Tibial nerve (tissue), 4 donors: ENCODE data around the gene SLC2A4. TPM values are rescaled to one million over a fixed set of nuclear protein-coding genes. Genes with fewer than 3 reads are reported as not detected.

Experiments used
- DNase-seq, 2 donors: peaks; one replicate each; pipeline ENCODE4 v3.0.0-alpha.2; 2019; ENCODE audit warnings: low spot score in 2 of 2
- H3K27ac ChIP-seq, 4 donors: fragments of 200-600 bp; sonication (generic) in 3 of 4; one replicate each; pipeline ENCODE4 v1.5.1; 2017 to 2019; ENCODE audit warnings: mild to moderate bottlenecking in 1 of 4
- H3K27me3 ChIP-seq, 2 donors: fragments of 200-600 bp; sonication (generic) in 1 of 2; one replicate each; pipeline versions ENCODE4 v1.5.1 to v1.6.0; 2017 to 2019
- H3K36me3 ChIP-seq, 3 donors: fragments of 200-600 bp; sonication (generic); one replicate each; pipeline ENCODE4 v1.5.1; 2018 to 2019
- H3K4me1 ChIP-seq, 4 donors: fragments of 200-600 bp; sonication (generic) in 3 of 4; one replicate each; pipeline ENCODE4 v1.5.1; 2017 to 2019
- H3K4me3 ChIP-seq, 4 donors: fragments of 200-600 bp; sonication (generic) in 3 of 4; one replicate each; pipeline ENCODE4 v1.5.1; 2017 to 2019; ENCODE audit warnings: mild to moderate bottlenecking in 1 of 4, moderate library complexity in 1 of 4
- H3K9me3 ChIP-seq, 4 donors: fragments of 200-600 bp; sonication (generic) in 3 of 4; one replicate each; pipeline ENCODE4 v1.5.1; 2017 to 2019
- EP300 ChIP-seq, 2 donors: sonication (generic); formaldehyde crosslinking; IDR thresholded peaks; one replicate each; pipeline ENCODE4 v1.6.1; 2017; ENCODE audit warnings: antibody characterized with exemption in 2 of 2, mild to moderate bottlenecking in 1 of 2
- POLR2A ChIP-seq, 2 donors: fragments of 450-650 bp; IDR thresholded peaks; one replicate each; pipeline ENCODE4 v1.6.1; 2017; ENCODE audit warnings: antibody characterized with exemption in 2 of 2, mild to moderate bottlenecking in 2 of 2, moderate library complexity in 2 of 2
- WGBS, 2 donors: methylation state at CpG; one replicate each; pipeline ENCODE4 v1.1.5; 2018; 5-methylcytosine and 5-hydroxymethylcytosine counted together
- total RNA-seq, 4 donors: library from RNA; depleted of rRNA; stranded (reverse); fragments of >200 nt; gene quantifications; one replicate each; pipeline ENCODE4 v1.1.0, GENCODE V29; 2016
- TF ChIP-seq, protein P1 (sequence below), 5 experiments: fragments of 200-600 bp in 3 of 5; fragments of 450-650 bp in 2 of 5; sonication (generic) in 3 of 5; IDR thresholded peaks; one replicate each; pipeline ENCODE4 v1.5.1; 2016 to 2019; ENCODE audit warnings: antibody characterized with exemption in 5 of 5, mild to moderate bottlenecking in 3 of 5, moderate library complexity in 2 of 5

Gene SLC2A4
- total RNA-seq, 4 donors from 2014 or later = 5.2 to 20.1 (median 6.2) TPM

DNA sequence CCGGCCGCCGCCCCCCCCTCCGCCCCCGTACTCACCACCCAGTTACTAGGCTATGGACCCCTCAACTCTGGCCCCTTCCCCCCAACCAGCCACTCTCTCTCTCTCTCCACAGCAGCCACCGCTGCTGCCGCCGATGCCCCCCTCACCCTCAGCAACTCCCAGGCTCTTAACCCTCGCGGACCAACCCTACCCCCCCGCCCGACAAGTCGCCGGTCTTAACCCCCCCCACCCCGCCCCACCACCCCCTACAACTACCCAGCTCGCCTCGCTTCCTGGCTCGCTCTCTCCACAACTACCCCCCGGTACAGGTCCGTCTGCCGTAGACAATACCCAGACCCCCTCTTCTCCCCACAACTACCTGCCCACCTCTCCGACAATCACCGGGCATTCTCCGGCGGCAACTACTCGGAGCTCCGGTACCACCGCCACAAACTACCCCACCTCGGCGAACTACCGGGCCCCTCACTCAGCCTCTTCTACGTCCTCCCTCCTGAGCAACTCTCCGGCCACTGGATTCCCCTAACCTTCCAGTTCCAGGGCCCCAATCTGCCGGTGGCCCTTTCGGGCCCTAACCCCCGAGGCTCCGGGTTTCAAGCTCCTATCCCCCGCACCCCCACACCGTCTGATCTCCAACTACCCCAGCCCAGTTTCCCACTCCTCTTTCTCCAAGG is 43.0 kb upstream of the SLC2A4 start:
- WGBS, 2 donors = 0 to 2% methylated on average over 32 of the region's 39 CpGs
- DNase-seq = no peak
- peak overlapping the region; percentile 96 to 98 (median 96) for H3K27ac ChIP-seq
- H3K27me3 ChIP-seq = no peaks in the 10 kb centered on the region
- peaks cover 0 to 31% (median 0%) of the 10 kb centered on the region in 3 donors for H3K36me3 ChIP-seq
- TF ChIP-seq, protein P1, sequence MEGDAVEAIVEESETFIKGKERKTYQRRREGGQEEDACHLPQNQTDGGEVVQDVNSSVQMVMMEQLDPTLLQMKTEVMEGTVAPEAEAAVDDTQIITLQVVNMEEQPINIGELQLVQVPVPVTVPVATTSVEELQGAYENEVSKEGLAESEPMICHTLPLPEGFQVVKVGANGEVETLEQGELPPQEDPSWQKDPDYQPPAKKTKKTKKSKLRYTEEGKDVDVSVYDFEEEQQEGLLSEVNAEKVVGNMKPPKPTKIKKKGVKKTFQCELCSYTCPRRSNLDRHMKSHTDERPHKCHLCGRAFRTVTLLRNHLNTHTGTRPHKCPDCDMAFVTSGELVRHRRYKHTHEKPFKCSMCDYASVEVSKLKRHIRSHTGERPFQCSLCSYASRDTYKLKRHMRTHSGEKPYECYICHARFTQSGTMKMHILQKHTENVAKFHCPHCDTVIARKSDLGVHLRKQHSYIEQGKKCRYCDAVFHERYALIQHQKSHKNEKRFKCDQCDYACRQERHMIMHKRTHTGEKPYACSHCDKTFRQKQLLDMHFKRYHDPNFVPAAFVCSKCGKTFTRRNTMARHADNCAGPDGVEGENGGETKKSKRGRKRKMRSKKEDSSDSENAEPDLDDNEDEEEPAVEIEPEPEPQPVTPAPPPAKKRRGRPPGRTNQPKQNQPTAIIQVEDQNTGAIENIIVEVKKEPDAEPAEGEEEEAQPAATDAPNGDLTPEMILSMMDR (IDR thresholded peaks at IDR 0.05) = no peak
- no peak for TF ChIP-seq POLR2A (IDR thresholded peaks at IDR 0.05)
- no peak for TF ChIP-seq EP300 (IDR thresholded peaks at IDR 0.05)
- peak overlapping the region; percentile 64 to 99 (median 92) for H3K4me3 ChIP-seq
- H3K9me3 ChIP-seq = no peaks in the 10 kb centered on the region
- peaks cover 3 to 59% (median 33%) of the 10 kb centered on the region in 4 donors for H3K4me1 ChIP-seq

DNA sequence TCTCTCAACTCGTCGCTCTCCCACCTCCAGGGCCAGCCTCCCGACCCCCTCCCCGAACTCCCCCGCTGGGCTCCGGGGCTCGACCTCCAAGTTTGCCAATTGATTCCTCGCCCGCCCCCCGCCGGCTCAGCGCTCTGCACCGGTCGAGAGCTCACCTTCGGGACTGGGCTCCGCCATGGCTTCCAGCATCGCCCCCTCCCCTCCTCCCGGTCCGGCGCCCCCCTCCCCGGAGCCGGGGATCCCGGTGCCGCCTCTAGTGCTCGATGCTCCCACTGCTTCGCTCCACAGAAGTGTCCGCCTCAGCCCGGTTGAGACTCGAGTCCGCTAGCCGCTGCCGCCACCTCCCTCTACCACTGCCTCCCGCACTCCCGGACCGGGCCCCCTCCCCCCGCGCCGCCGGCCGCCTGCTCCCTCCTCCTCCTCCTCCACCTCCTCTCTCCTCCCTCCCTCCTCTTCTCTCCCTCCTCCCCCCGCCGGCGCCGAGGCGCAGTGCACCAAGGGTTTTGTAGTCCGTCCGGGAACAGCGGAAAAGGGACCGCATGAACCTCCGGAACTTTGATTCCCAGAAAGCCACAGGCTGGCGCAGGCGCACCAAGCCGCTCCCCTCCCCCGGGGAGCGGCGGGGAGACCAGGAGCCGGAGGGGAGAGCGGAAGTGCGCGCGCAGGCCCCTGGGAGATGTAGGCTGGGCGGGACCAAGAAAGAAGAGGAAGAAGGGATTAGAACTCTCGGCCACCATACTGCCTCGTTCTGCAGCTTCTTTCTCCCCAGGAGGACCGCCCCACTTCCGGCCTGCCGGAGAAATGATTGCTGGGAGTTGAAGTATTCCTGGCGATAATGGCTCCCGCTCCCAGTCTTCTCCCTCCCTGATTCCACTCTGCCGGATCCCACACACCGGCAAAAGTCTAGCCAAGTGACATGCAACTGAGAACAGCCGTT is 42.2 kb upstream of the SLC2A4 start, which contains the start of gene PHF23:
Gene PHF23 (minus strand): TSS at position 367 of the 937 bp plus-strand sequence. CDS start 178 bp downstream, at position 189.
- 1% methylated on average over 67 to 69 of the region's 72 CpGs for WGBS, 2 donors
- TF ChIP-seq EP300 (IDR thresholded peaks at IDR 0.05) = peak; percentile 89 to 96
- TF ChIP-seq, protein P1 (IDR thresholded peaks at IDR 0.05) = peak in 3 of 5 experiments; percentile 8 to 66 (median 60)
- TF ChIP-seq POLR2A (IDR thresholded peaks at IDR 0.05) = peak in 1 of 2 donors; percentile 67
- Histone ChIP-seq H3K27me3 (no peaks in the 10 kb centered on the region), H3K9me3 (no peaks in the 10 kb centered on the region), H3K36me3 (peaks cover 0 to 38% (median 0%) of the 10 kb centered on the region in 3 donors), H3K4me3 (peak within 1 kb of the TSS; percentile 64 to 99 (median 92)), H3K27ac (peak within 1 kb of the TSS; percentile 96 to 99 (median 98)), H3K4me1 (peaks cover 3 to 64% (median 33%) of the 10 kb centered on the region in 4 donors)
- DNase-seq = peak; percentile 98

DNA sequence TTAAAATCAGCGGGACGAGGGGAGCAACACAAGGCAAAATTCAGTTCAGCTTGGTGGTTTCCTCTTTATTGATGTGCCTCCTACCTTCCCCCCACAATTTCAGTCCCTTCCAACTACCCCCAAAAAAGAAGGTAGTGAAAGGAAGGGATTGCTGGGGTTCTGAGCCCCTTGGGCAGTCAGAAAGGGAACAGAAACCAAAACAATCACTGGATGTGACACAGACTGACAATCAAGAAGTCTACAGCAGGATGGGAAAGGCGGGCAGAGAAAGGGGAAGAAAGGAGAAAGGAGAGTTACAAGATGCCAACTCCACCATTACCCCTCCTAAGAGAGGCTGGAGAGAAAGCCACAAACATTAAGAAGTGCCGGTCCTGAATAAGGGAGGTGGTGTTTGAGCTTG is 41.1 kb upstream of the SLC2A4 start:
- WGBS, 2 donors = 62 to 63% methylated on average over 4 of the region's 4 CpGs
- no peaks in the 10 kb centered on the region for H3K9me3 ChIP-seq
- peak overlapping the region in 1 of 4 donors; percentile 64 for H3K4me3 ChIP-seq
- H3K27me3 ChIP-seq = no peaks in the 10 kb centered on the region
- TF ChIP-seq POLR2A (IDR thresholded peaks at IDR 0.05) = no peak
- TF ChIP-seq EP300 (IDR thresholded peaks at IDR 0.05) = no peak
- TF ChIP-seq, protein P1 (IDR thresholded peaks at IDR 0.05) = no peak
- DNase-seq = no peak
- peak overlapping the region; percentile 96 to 99 (median 98) for H3K27ac ChIP-seq
- peaks cover 3 to 44% (median 9%) of the 10 kb centered on the region in 3 donors for H3K36me3 ChIP-seq
- H3K4me1 ChIP-seq = peaks cover 3 to 55% (median 28%) of the 10 kb centered on the region in 4 donors

DNA sequence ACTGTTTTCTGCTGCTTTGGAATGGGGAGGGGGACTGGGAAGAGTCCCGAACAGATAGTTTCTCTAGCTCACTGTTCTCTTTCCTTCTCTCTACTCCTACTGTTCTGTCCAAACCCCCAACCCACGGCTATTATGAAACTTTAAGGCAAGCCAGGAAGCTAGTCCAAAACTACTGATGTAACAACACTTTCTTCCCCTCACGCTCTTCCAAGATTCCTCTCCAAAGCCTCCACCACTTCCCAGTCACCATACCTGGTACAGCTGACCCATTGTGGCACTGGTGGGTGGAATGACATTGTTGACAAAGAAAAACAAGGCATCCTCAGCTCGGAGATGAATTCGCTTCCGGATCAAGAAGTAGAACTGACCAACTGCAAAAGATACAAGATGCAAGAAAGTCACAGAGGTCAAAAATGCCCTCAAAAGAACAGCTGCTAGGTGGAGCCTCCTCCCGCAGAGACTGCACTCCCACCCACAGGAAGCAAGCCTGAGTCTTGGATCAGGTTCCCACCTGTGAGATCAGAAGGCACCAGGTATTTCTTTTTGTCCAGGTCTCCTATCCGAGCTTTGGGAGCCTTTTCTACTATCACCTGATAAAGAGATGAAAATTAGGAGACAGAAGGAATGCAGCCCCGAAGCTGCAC is 40.3 kb upstream of the SLC2A4 start:
- Histone ChIP-seq H3K4me1 (peaks cover 3 to 47% (median 28%) of the 10 kb centered on the region in 4 donors), H3K9me3 (no peaks in the 10 kb centered on the region), H3K36me3 (peaks cover 3 to 44% (median 17%) of the 10 kb centered on the region in 3 donors), H3K27ac (peak overlapping the region; percentile 96 to 99 (median 98)), H3K4me3 (peak overlapping the region; percentile 64 to 96 (median 76)), H3K27me3 (no peaks in the 10 kb centered on the region)
- no peak for DNase-seq
- WGBS, 2 donors = 30 to 37% methylated on average over 9 of the region's 9 CpGs
- TF ChIP-seq, protein P1 (IDR thresholded peaks at IDR 0.05) = no peak
- no peak for TF ChIP-seq EP300 (IDR thresholded peaks at IDR 0.05)
- no peak for TF ChIP-seq POLR2A (IDR thresholded peaks at IDR 0.05)
